ENCODE results near the gene LOXL4. TPM values are rescaled to one million over a fixed set of nuclear protein-coding genes. Genes with fewer than 3 reads are reported as not detected.

Gene LOXL4
- total RNA-seq, 1 donor from 2014 or later: 5.4 TPM

DNA sequence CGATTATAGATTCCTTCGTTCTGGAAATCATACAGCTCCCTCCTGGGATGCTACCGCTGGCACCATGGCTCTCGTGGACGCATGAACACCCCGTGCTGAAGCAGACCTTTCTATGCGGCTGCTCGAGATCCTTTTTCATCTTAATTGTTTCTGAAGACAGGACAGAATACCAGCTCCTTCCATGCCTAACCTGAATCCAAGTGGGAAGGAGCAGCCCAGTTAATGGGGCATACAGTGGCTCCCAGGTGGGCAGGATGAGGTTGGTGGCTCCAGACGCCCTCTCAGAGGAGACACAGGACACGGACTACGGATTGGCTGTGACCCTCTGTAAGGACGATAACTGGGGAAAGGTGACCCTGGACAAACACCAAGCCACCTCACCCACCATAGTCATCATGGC, 18.4 kb upstream of the LOXL4 start:
- DNase-seq (ENCODE audit: low read depth): no peak
- H3K4me3 ChIP-seq (ENCODE audit: low read depth, low read length): no peak overlapping the region
- TF ChIP-seq, protein P1, sequence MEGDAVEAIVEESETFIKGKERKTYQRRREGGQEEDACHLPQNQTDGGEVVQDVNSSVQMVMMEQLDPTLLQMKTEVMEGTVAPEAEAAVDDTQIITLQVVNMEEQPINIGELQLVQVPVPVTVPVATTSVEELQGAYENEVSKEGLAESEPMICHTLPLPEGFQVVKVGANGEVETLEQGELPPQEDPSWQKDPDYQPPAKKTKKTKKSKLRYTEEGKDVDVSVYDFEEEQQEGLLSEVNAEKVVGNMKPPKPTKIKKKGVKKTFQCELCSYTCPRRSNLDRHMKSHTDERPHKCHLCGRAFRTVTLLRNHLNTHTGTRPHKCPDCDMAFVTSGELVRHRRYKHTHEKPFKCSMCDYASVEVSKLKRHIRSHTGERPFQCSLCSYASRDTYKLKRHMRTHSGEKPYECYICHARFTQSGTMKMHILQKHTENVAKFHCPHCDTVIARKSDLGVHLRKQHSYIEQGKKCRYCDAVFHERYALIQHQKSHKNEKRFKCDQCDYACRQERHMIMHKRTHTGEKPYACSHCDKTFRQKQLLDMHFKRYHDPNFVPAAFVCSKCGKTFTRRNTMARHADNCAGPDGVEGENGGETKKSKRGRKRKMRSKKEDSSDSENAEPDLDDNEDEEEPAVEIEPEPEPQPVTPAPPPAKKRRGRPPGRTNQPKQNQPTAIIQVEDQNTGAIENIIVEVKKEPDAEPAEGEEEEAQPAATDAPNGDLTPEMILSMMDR (conservative IDR thresholded peaks at IDR 0.05; ENCODE audit: low read depth, low read length): no peak

DNA sequence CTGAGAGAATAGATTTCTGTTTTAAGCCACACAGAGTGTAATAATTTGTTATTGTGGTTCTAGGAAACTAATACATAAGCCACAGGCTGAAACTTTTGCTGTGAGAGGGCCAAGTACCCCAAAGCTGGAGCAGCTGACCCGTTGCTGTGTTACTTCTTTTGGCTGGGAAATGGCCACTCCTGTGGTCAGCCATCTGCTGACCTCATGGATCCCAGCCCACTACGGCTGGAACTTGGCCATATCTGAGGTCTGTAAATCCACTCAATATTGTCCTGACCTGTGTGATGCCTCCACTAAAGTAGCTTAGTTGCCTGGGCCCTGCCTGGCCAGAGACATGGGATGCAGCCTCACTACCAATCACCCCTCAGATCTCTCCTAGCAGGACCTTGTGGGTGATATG, 17.4 kb upstream of the LOXL4 start:
- DNase-seq (ENCODE audit: low read depth): no peak
- TF ChIP-seq, protein P1 (conservative IDR thresholded peaks at IDR 0.05; ENCODE audit: low read depth, low read length): no peak
- H3K4me3 ChIP-seq (ENCODE audit: low read depth, low read length): no peak overlapping the region

DNA sequence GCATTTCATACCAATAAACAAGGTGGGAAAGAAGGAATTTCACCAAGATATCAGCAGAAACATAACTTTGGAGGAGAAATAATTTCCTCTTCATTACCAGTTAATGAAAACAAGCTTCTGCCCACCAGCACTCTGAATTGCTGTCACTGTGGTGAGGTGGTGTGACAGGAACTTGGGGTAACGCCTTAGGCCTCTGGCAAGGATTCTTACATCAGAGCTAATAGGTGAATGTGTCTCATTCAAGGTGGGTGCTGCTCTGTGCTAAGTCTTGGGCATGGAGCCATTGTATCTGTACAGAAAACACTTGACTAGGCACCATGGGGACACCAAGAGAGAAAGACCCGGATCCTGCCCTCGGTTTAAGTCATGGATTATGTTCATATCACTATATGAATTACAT, 8.3 kb upstream of the LOXL4 start:
- TF ChIP-seq, protein P1 (conservative IDR thresholded peaks at IDR 0.05; ENCODE audit: low read depth, low read length): no peak
- H3K4me3 ChIP-seq (ENCODE audit: low read depth, low read length): no peak overlapping the region
- DNase-seq (ENCODE audit: low read depth): no peak

DNA sequence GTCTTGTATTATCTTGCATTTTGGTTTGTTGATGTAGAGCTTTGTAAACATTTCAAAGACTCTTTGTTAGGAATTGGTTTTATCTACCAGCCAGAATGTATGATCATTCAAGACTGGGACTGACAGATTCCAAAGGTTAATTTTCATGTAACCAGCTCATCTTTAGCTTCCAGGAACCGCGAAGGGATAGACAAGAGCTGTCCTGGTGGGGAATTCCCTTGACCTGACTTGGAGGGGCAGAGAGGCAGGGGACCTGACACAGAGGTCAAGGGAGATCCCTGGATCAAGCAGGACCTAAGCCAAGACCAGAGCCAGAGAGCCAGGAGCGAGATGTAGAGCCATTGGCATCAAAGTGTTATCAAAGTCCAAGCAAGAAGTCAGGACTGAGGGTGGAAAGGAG, 6.6 kb upstream of the LOXL4 start:
- TF ChIP-seq, protein P1 (conservative IDR thresholded peaks at IDR 0.05; ENCODE audit: low read depth, low read length): no peak

DNA sequence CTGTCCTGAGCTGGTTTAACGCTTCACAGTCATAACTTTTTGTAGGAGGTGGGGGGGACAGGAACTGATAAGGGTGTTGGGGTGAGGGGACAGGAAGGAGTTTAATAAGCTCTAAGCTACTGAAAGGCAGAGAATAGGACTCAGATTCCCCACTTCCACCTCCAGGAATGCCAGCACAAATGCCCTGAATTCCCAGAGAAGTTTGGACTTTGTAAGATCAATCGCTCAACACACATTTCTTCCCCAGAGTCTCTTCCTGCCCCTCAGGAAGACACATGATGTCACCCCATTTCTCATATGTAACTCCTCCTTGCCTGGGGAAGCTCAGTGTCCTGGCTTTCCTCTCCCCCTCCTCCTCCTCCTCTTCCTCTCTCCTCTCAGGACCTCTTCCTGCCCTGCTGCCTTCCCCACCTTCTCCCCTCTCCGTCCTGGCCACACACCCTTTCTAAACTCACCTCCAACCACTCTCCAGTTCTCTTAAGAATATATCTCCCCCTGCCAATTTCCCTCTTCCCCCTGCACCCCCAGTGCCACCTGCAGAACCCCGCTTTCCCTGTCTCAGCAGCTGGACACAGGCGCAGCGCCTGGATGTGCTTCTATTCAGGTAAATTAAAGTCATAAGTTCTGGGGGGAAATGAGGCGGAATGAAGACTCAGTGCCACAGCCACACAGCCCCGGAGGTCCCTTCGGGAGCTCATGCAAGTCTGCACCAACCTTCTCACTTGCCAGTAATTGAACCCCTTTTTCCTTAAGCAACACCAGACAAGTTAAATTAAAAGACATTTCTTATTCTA, 5.3 kb upstream of the LOXL4 start:
- TF ChIP-seq, protein P1 (conservative IDR thresholded peaks at IDR 0.05; ENCODE audit: low read depth, low read length): no peak
- DNase-seq (ENCODE audit: low read depth): no peak
- H3K4me3 ChIP-seq (ENCODE audit: low read depth, low read length): no peak overlapping the region

More for the DNA sequence above, 6.6 kb upstream of the LOXL4 start:
- no peak overlapping the region for H3K4me3 ChIP-seq (ENCODE audit: low read depth, low read length)
- DNase-seq (ENCODE audit: low read depth): no peak

DNA sequence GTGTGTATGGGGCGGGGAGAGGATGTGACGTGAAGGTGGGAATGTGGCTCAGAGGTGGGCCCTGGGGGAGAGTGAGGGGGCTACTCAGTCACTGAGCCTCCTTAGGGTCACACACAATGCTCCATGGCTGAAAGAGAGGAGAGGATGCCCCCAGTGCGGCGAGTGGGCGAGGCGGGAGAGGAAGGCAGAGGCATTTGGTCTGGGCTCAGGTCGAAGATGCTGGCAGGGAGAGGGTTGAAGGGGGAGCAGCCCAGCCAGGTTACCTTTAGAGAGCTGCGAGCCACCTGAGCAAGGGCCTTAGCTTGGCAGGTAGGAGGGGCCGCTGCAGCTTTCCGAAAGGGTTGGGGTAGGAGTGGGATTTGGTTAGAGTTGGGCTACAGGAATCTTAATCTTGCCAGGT, 4.7 kb upstream of the LOXL4 start:
- TF ChIP-seq, protein P1 (conservative IDR thresholded peaks at IDR 0.05; ENCODE audit: low read depth, low read length): no peak
- no peak for DNase-seq (ENCODE audit: low read depth)
- no peak overlapping the region for H3K4me3 ChIP-seq (ENCODE audit: low read depth, low read length)

DNA sequence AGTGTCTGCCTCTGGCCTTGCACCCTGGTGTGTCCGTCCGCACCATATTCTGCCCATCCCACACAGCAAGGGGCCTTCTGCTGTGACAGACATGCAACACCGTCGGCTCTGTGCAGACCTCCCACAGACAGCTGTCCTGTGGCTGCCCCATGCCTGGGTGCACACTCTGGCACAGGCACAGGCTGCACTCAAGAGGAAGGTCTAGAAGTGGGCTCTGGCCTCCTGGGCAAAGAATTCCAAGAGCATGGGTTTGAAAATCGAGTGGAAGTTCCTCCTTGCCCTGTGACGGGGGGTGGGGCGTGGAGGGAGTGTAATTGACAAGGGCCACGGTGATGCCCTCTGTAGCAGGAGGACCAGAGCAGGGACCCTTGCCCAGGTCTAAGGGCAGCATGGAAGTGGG, 4.3 kb upstream of the LOXL4 start:
- DNase-seq (ENCODE audit: low read depth): no peak
- TF ChIP-seq, protein P1 (conservative IDR thresholded peaks at IDR 0.05; ENCODE audit: low read depth, low read length): no peak
- no peak overlapping the region for H3K4me3 ChIP-seq (ENCODE audit: low read depth, low read length)

All from epithelial cell of proximal tubule (primary cell).